Measurements from ENCODE around the gene BMS1. TPM values are rescaled to one million over a fixed set of nuclear protein-coding genes. Genes with fewer than 3 reads are reported as not detected.

Gene BMS1
- total and polyA plus RNA-seq, 2 of the 13 experiments (the other 11 are each of a cell fraction or from before 2014, with no cell fraction given), result 3.9 to 25.2 TPM

- 24% methylated on average over 3 of the region's 3 CpGs for whole genome bisulfite sequencing (ENCODE audit: low lambda C conversion rate)
- TF ChIP-seq ISL2 (CRISPR knock-in tag; IDR thresholded peaks at IDR 0.05) (no peak), E2F1 (CRISPR knock-in tag; IDR thresholded peaks at IDR 0.05) (no peak), ZNF333 (CRISPR knock-in tag; IDR thresholded peaks at IDR 0.05; ENCODE audit: borderline replicate concordance) (no peak), FOXO1 (CRISPR knock-in tag; IDR thresholded peaks at IDR 0.05) (no peak), ZFP41 (CRISPR knock-in tag; IDR thresholded peaks at IDR 0.05; ENCODE audit: borderline replicate concordance) (no peak), TMF1 (CRISPR knock-in tag; IDR thresholded peaks at IDR 0.05; ENCODE audit: low read depth) (no peak), RARG (CRISPR knock-in tag; IDR thresholded peaks at IDR 0.05; ENCODE audit: low read depth) (no peak), NRL (CRISPR knock-in tag; IDR thresholded peaks at IDR 0.05; ENCODE audit: borderline replicate concordance) (no peak), RBAK (CRISPR knock-in tag; IDR thresholded peaks at IDR 0.05) (no peak), ZNF367 (CRISPR knock-in tag; IDR thresholded peaks at IDR 0.05; ENCODE audit: borderline replicate concordance) (no peak), HOXA9 (CRISPR knock-in tag; IDR thresholded peaks at IDR 0.05; ENCODE audit: borderline replicate concordance) (no peak), ZNF747 (CRISPR knock-in tag; IDR thresholded peaks at IDR 0.05; ENCODE audit: borderline replicate concordance) (no peak)
- TF ChIP-seq, protein P1, sequence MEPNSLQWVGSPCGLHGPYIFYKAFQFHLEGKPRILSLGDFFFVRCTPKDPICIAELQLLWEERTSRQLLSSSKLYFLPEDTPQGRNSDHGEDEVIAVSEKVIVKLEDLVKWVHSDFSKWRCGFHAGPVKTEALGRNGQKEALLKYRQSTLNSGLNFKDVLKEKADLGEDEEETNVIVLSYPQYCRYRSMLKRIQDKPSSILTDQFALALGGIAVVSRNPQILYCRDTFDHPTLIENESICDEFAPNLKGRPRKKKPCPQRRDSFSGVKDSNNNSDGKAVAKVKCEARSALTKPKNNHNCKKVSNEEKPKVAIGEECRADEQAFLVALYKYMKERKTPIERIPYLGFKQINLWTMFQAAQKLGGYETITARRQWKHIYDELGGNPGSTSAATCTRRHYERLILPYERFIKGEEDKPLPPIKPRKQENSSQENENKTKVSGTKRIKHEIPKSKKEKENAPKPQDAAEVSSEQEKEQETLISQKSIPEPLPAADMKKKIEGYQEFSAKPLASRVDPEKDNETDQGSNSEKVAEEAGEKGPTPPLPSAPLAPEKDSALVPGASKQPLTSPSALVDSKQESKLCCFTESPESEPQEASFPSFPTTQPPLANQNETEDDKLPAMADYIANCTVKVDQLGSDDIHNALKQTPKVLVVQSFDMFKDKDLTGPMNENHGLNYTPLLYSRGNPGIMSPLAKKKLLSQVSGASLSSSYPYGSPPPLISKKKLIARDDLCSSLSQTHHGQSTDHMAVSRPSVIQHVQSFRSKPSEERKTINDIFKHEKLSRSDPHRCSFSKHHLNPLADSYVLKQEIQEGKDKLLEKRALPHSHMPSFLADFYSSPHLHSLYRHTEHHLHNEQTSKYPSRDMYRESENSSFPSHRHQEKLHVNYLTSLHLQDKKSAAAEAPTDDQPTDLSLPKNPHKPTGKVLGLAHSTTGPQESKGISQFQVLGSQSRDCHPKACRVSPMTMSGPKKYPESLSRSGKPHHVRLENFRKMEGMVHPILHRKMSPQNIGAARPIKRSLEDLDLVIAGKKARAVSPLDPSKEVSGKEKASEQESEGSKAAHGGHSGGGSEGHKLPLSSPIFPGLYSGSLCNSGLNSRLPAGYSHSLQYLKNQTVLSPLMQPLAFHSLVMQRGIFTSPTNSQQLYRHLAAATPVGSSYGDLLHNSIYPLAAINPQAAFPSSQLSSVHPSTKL (CRISPR knock-in tag; IDR thresholded peaks at IDR 0.05), result no peak
- TF ChIP-seq, protein P2, sequence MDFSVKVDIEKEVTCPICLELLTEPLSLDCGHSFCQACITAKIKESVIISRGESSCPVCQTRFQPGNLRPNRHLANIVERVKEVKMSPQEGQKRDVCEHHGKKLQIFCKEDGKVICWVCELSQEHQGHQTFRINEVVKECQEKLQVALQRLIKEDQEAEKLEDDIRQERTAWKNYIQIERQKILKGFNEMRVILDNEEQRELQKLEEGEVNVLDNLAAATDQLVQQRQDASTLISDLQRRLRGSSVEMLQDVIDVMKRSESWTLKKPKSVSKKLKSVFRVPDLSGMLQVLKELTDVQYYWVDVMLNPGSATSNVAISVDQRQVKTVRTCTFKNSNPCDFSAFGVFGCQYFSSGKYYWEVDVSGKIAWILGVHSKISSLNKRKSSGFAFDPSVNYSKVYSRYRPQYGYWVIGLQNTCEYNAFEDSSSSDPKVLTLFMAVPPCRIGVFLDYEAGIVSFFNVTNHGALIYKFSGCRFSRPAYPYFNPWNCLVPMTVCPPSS (IDR thresholded peaks at IDR 0.05), result no peak
- ATAC-seq, result no peak
- Histone ChIP-seq H2AFZ (ENCODE audit: low read length) (no peak overlapping the region), H3K27me3 (ENCODE audit: control insufficient read depth in 1 of 2, insufficient read depth in 2 of 2, low read length in 2 of 2) (peaks cover 0 to 2% of the 10 kb centered on the region in 2 experiments; a peak in 1 of 5 replicates), H3K79me2 (ENCODE audit: insufficient read depth, low read length) (no peaks in the 10 kb centered on the region), H3K36me3 (replicated peaks in 1 of 2; ENCODE audit: control insufficient read depth in 1 of 2, insufficient read depth in 2 of 2, low read length in 2 of 2) (no peaks in the 10 kb centered on the region), H3K9me3 (ENCODE audit: low read length) (peaks cover 9% of the 10 kb centered on the region; the same call in 1 of the 2 replicates), H4K20me1 (ENCODE audit: insufficient read depth, low read length) (no peaks in the 10 kb centered on the region), H3K4me1 (ENCODE audit: insufficient read depth, low read length) (no peaks in the 10 kb centered on the region), H3K27ac (ENCODE audit: extremely low read length, insufficient read depth, low read length) (no peak overlapping the region), H3K9ac (ENCODE audit: insufficient read depth, low read depth, low read length) (no peak overlapping the region), H3K4me3 (replicated peaks in 1 of 3; ENCODE audit: insufficient read depth in 1 of 3, low read depth in 2 of 3, low read length in 3 of 3) (no peak overlapping the region), H3K4me2 (ENCODE audit: low read depth, low read length) (no peak overlapping the region)
- ChIA-PET CTCF (ENCODE audit: low intra/inter-chr PET ratio, low total read pairs) (no interaction called here), POLR2A (no interaction called here)
- no TSS peak for BruUV-seq (replicated peaks)
- FAIRE-seq, result no peak
- DNase-seq (ENCODE audit: low spot score), result no peak
- in situ Hi-C loops (cut with HindIII; ENCODE audit: extremely low pct_ligation_motif_present, low pct_unique_long_range_greater_than_20kb) (no loop called here), intact Hi-C loops (cut with micrococcal nuclease; ENCODE audit: unreplicated experiment) (no loop called here)
These were observed 100.0 kb downstream of the BMS1 start for GRCh38 chr10:42882597-42882996.
